Measurements from ENCODE around the gene PYDC1. TPM values are rescaled to one million over a fixed set of nuclear protein-coding genes. Genes with fewer than 3 reads are reported as not detected.

Gene PYDC1
- not detected in 5 replicates for total RNA-seq (2022; extraction: Qiagen RNA extraction)

DNA sequence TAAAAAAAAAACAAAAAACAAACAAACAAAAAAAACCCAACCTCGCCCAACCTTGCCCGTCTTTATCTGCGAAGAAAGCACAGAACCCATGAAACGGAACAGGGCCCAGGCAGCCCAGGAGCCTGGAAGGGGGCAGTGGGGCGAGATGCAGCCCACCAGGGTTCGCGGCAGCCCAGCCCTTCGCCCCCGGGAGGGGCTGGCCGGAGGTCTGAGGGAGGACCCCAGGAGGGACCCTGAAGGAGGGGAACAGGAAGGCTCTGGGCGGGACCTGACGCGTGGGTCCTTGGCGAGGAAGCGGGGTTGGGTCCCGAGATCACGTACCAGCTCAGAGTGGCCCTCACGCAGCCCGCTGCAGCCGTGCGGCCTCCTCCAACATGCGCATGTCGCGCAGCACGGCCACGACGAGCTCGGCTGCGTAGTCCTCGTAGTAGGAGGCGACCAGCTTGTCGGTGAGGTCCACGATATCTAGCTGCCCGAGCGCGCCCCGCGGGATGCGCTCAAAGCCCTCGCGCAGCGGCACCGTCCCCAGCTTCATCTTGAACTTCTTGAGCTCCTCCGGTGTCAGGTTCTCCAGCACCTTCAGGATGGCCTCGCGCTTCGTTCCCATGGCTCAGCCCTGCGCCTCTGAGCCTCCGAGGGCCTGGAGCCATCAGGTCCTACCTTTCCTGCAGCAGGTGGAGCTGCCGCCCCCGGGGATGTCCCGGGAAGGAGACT is at the start of gene PYDC1:
Gene PYDC1, minus strand, starts transcription at position 714 of the 714 bp plus-strand sequence. Its CDS starts 107 bp downstream, at position 607.

DNA sequence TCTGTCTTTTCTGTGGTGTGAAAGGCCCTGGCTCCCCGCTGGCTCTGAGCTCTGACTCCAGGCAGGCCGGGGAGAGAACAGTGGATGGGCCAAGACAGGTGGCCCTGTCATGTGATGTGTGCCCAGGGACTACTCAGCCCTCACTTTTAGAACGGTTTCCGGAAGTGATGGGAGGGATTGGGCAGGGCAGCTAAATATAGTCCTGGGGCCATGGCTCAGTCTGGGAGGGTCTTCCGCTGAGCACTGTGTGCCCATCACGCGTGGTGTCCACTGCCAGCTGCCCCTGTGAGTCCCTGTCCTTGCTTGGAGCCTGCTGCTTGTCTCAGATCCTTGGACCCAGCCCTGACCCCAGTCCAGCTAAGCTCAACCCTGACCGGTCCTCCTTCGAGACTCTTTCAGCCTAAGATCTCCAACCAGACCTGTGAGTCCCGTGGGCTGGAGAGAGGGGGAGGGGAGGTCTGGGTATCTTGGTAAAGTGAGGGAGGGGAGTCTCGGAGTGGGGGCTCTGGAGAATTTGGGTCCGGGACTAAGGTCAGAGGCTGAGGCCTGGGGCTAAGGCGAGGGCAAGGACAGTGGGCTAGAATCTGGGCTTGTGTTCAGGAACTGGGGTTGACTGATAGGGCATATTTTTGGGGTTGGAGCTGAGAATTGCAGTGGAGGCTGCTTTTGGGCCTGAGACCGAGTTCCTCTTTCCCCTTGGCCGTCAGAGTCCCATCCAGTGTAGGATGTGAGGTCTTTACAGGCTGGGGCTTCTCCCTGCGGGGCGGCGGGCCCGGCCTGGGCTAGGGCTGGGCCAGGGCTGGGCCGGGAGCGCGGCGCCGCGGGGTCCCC is 2.8 kb downstream of the PYDC1 start, which contains the start of gene TRIM72:
Gene TRIM72, plus strand, starts transcription at position 243 of the 831 bp plus-strand sequence. CDS start 620 bp downstream, outside the sequence.

DNA sequence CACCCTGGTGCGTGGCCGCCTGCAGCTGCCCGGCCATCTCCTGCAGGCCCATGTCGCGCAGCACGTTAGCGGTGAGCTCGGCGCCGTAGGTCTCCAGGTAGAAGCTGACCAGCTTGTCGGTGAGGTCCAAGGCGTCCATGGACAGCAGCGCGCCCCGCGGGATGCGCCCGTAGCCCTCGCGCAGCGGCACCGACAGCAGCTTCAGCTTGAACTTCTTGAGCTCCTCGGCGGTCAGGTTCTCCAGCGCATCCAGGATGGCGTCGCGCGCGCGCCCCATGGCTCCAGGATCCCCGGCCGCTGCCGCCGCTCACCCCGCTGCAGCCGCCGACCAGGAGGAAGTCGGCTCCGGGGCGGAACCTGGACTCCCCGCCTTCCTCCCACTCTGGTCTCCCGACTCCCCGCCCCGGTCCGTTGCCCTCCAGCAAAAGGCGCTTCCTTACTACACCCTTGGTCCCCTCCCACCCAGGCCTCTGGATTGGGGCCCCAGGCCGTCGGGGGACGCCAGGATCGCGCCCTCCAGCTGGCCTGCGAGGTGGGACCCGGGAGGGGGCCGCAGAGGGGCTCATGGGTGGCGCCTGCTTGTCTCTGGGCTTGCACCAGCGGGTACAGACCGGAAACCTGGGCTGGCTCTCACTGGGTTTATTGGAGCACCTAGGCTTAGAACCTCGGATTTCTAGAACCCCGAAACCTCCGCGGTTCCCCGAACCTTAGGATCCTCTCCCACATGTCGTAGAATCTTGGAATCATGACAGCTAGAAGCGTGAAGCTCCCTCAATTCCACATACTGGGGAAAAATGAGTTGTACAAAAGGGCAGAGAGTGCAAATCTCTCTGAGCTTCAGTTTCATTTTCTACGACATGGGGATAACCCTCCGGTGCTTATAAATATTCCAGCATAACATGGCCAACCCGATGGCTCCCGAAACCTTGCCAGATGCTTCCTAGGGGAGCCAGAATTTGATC is 14.2 kb downstream of the PYDC1 start, which contains the start of gene PYCARD:
Gene PYCARD, minus strand, starts transcription at position 347 of the 962 bp plus-strand sequence. Its CDS starts 70 bp downstream, at position 277.

DNA sequence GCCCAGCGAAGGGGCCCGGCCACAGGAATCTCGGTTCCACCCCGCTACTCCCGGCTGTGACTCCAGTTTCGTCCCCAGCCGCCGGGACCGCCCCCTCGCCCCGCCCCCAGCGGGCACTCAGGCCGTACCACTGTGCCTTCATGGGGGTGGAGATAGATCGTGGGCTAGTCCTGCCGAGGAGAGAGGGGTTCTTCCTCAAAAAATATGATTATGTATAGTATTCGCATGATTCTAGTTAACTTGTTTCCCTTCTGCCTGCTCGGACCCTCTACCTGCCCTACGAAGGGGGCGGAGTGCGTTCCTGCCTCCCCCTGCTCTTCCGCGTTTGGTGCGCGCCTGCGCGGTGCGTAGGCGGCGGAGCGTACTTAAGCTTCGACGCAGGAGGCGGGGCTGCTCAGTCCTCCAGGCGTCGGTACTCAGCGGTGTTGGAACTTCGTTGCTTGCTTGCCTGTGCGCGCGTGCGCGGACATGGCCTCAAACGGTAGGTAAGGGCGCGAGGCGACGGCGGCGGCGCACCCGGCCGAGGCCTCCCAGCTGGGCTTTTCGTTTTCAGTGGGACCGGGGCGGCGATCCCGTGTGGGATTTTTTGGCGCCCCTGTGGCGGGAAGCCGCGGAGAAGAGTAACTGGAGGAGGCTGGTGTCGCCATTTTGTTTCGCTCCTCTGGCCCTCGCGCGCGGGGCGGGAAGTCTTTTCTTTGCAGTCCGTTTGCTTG is 37.0 kb downstream of the PYDC1 start, which contains the start of gene FUS:
Gene FUS, plus strand, starts transcription at position 393 of the 713 bp plus-strand sequence. Its CDS starts 76 bp downstream, at position 469.

Other genes with a start within 250 kb of the PYDC1 start
- gene HSD3B7, start 231.9 kb downstream of the PYDC1 start, total RNA-seq (2022; extraction: Qiagen RNA extraction), result 13.6 to 15.9 TPM (median 13.9 TPM) in 5 replicates
- gene STX1B, start 206.5 kb downstream of the PYDC1 start, total RNA-seq (2022; extraction: Qiagen RNA extraction), result 1.4 to 2.1 TPM (median 1.6 TPM) in 5 replicates
- 56.8 to 66.1 TPM (median 64.4 TPM) in 5 replicates for gene STX4, start 183.6 kb downstream of the PYDC1 start, total RNA-seq (2022; extraction: Qiagen RNA extraction)
- gene ZNF668, start 142.9 kb downstream of the PYDC1 start, total RNA-seq (2022; extraction: Qiagen RNA extraction), result 13.3 to 19.8 TPM (median 14.5 TPM) in 5 replicates
- gene ZNF646, start 142.7 kb downstream of the PYDC1 start, total RNA-seq (2022; extraction: Qiagen RNA extraction), result 9.1 to 11.4 TPM (median 10.2 TPM) in 5 replicates
- gene PRSS53, start 128.2 kb downstream of the PYDC1 start, total RNA-seq (2022; extraction: Qiagen RNA extraction), result 1.0 to 2.5 TPM (median 1.6 TPM) in 5 replicates
- gene VKORC1, start 122.3 kb downstream of the PYDC1 start, total RNA-seq (2022; extraction: Qiagen RNA extraction), result 98.3 to 147 TPM (median 140 TPM) in 5 replicates
- 46.0 to 56.1 TPM (median 52.2 TPM) in 5 replicates for gene BCKDK, start 108.7 kb downstream of the PYDC1 start, total RNA-seq (2022; extraction: Qiagen RNA extraction)
- gene KAT8, start 99.5 kb downstream of the PYDC1 start, total RNA-seq (2022; extraction: Qiagen RNA extraction), result 45.0 to 51.2 TPM (median 48.2 TPM) in 5 replicates
- gene PRSS8, start 81.4 kb downstream of the PYDC1 start, total RNA-seq (2022; extraction: Qiagen RNA extraction), result 0.83 to 1.4 TPM (median 1.2 TPM) in 5 replicates
- gene PRSS36, start 67.1 kb downstream of the PYDC1 start, total RNA-seq (2022; extraction: Qiagen RNA extraction), result 0.84 to 1.9 TPM (median 1.1 TPM) in 5 replicates
- 505 to 637 TPM (median 514 TPM) in 5 replicates for gene FUS, start 37.0 kb downstream of the PYDC1 start, total RNA-seq (2022; extraction: Qiagen RNA extraction)
- gene PYCARD, start 14.4 kb downstream of the PYDC1 start, total RNA-seq (2022; extraction: Qiagen RNA extraction), result 23.8 to 40.1 TPM (median 36.2 TPM) in 5 replicates
- gene TRIM72, start 3.0 kb downstream of the PYDC1 start, total RNA-seq (2022; extraction: Qiagen RNA extraction), result 0.01 to 0.10 TPM (median 0.05 TPM) in 5 replicates
- 1.1 to 1.9 TPM (median 1.7 TPM) in 5 replicates for gene ITGAM, start 42.8 kb upstream of the PYDC1 start, total RNA-seq (2022; extraction: Qiagen RNA extraction)
- gene ITGAX, start 138.0 kb upstream of the PYDC1 start, total RNA-seq (2022; extraction: Qiagen RNA extraction), result 1.0 to 1.5 TPM (median 1.1 TPM) in 5 replicates
- gene ITGAD, start 176.2 kb upstream of the PYDC1 start, total RNA-seq (2022; extraction: Qiagen RNA extraction), result 0.02 to 0.06 TPM (median 0.05 TPM) in 3 of 5 replicates, not detected in the others
- gene COX6A2, start 211.2 kb upstream of the PYDC1 start, total RNA-seq (2022; extraction: Qiagen RNA extraction), result not detected in 5 replicates
- 0.13 to 0.23 TPM (median 0.18 TPM) in 5 replicates for gene ZNF843, start 225.7 kb upstream of the PYDC1 start, total RNA-seq (2022; extraction: Qiagen RNA extraction)
- 7.0 to 14.3 TPM (median 10.0 TPM) in 5 replicates for gene ARMC5, start 242.4 kb upstream of the PYDC1 start, total RNA-seq (2022; extraction: Qiagen RNA extraction)

All from A549 treated with Hydrocortisone at 1 μM for 4 hours (cell line).